A673 (cell line): ENCODE data around the gene CCDC40. TPM values are rescaled to one million over a fixed set of nuclear protein-coding genes. Genes with fewer than 3 reads are reported as not detected.
"Not testable (repeated sequence)": the region's sequence is repeated elsewhere in the genome, so short reads cannot be mapped to it uniquely, and the experiment has no call there.

Source experiments
- BruUV-seq: library from RNA; stranded (reverse); fragments of 400-500 nt; replicated peaks from 2 replicates; lab custom pipeline; 2021; lab: Mats Ljungman, UMichigan
- CTCF ChIA-PET: fragments of 300-600 bp; sonication (Branson Sonifier 250); formaldehyde crosslinking; loops from one replicate; lab custom pipeline; 2022; ENCODE audit warnings: antibody characterized with exemption; lab: Charles Lee
- POLR2A ChIA-PET: fragments of 300-600 bp; sonication (Branson Sonifier 250); formaldehyde crosslinking; loops from one replicate; lab custom pipeline; 2022; ENCODE audit warnings: antibody characterized with exemption; ENCODE audit not compliant: low non-redundant PET; lab: Charles Lee
- DNase-seq: peaks from one replicate; pipeline ENCODE4 v3.0.0-alpha.2; 2015; ENCODE audit warnings: low spot score
- H3K27ac ChIP-seq: fragments of 200-600 bp; sonication (generic); 2 replicates; pipeline ENCODE4 v1.5.1; 2016; ENCODE audit warnings: mixed run types, low read depth, mild to moderate bottlenecking, mixed read lengths, antibody characterized with exemption, low read length; ENCODE audit not compliant: poor library complexity, severe bottlenecking
- H3K27me3 ChIP-seq: fragments of 200-600 bp; sonication (generic); replicated peaks from 2 replicates; pipeline ENCODE4 v1.6.1; 2017; ENCODE audit warnings: mixed run types, low read depth, mild to moderate bottlenecking, mixed read lengths, antibody characterized with exemption, low read length; ENCODE audit not compliant: insufficient read depth, poor library complexity
- H3K36me3 ChIP-seq: fragments of 200-600 bp; sonication (generic); 2 replicates; pipeline ENCODE4 v1.6.1; 2016; ENCODE audit warnings: mixed run types, mild to moderate bottlenecking, mixed read lengths, antibody characterized with exemption, low read length; ENCODE audit not compliant: insufficient read depth, poor library complexity, severe bottlenecking
- H3K4me1 ChIP-seq: fragments of 200-600 bp; sonication (generic); 2 replicates; pipeline ENCODE4 v1.6.1; 2017; ENCODE audit warnings: mixed run types, mild to moderate bottlenecking, mixed read lengths, antibody characterized with exemption, low read length; ENCODE audit not compliant: insufficient read depth, poor library complexity, severe bottlenecking
- H3K4me3 ChIP-seq: fragments of 200-600 bp; sonication (generic); 2 replicates; pipeline ENCODE4 v1.5.1; 2016; ENCODE audit warnings: low read depth, mixed run types, mild to moderate bottlenecking, mixed read lengths, low read length; ENCODE audit not compliant: poor library complexity, severe bottlenecking
- H3K9me3 ChIP-seq: fragments of 200-600 bp; sonication (generic); 2 replicates; pipeline ENCODE4 v1.6.1; 2016; ENCODE audit warnings: mixed run types, low read depth, mild to moderate bottlenecking, mixed read lengths, antibody characterized with exemption, low read length; ENCODE audit not compliant: poor library complexity, severe bottlenecking
- CTCF ChIP-seq: fragments of 300-800, 200-600 bp; sonication (generic); conservative IDR thresholded peaks from 2 replicates; pipeline ENCODE4 v1.5.1; 2017; ENCODE audit warnings: low read depth, mild to moderate bottlenecking, antibody characterized with exemption, low read length, moderate library complexity, mixed read lengths
- EZH2 ChIP-seq: fragments of 200-600 bp; sonication (generic); IDR thresholded peaks from 2 replicates; pipeline ENCODE4 v1.6.1; 2017; ENCODE audit warnings: borderline replicate concordance, low read depth, mild to moderate bottlenecking, mixed read lengths, antibody characterized with exemption, low read length; ENCODE audit not compliant: poor library complexity, severe bottlenecking
- intact Hi-C: fragments of 100-400 bp; cut with micrococcal nuclease; formaldehyde crosslinking; loops from one replicate; pipeline ENCODE4 v1.10.0; 2022; ENCODE audit not compliant: unreplicated experiment
- total RNA-seq: library from RNA; stranded (reverse); gene quantifications from 2 replicates; pipeline ENCODE4 v1.2.3, GENCODE V29; 2021

The CCDC40 gene
- total RNA-seq, 1 experiment from 2014 or later, result 3.5 TPM

GRCh38 chr17:80087346-80088265 lies 51.2 kb downstream of the CCDC40 start:
- TF ChIP-seq CTCF (no peak), EZH2 (no peak)
- no peaks in the 10 kb centered on the region for H3K36me3 ChIP-seq
- no peak overlapping the region for H3K27ac ChIP-seq
- H3K27me3 ChIP-seq, result no peaks in the 10 kb centered on the region
- POLR2A ChIA-PET, result no interaction called here
- CTCF ChIA-PET, result no interaction called here
- DNase-seq, result no peak
- H3K9me3 ChIP-seq, result no peaks in the 10 kb centered on the region
- H3K4me3 ChIP-seq, result no peak overlapping the region
- BruUV-seq, result no TSS peak
- no peaks in the 10 kb centered on the region for H3K4me1 ChIP-seq
- intact Hi-C loops, result no loop called here

- TF ChIP-seq EZH2 (no peak), CTCF (no peak)
- Histone ChIP-seq H3K4me1 (no peaks in the 10 kb centered on the region), H3K9me3 (no peaks in the 10 kb centered on the region), H3K36me3 (no peaks in the 10 kb centered on the region), H3K4me3 (no peak overlapping the region), H3K27me3 (no peaks in the 10 kb centered on the region), H3K27ac (no peak overlapping the region)
- BruUV-seq, result no TSS peak
- no peak for DNase-seq
- ChIA-PET POLR2A (no interaction called here), CTCF (interaction anchor here (1.5 kb wide), 1 partner anchor 12 kb away, joined by 4 read pairs; the partner anchor contains the start of gene GAA)
- intact Hi-C loops, result no loop called here
Observed at GRCh38 chr17:80089762-80090161, 53.3 kb downstream of the CCDC40 start.

GRCh38 chr17:80090164-80090563 lies 53.7 kb downstream of the CCDC40 start:
- H3K36me3 ChIP-seq, intact Hi-C loops, H3K4me3 ChIP-seq, H3K27me3 ChIP-seq, H3K27ac ChIP-seq, POLR2A ChIA-PET, H3K4me1 ChIP-seq, DNase-seq, H3K9me3 ChIP-seq, CTCF ChIA-PET, BruUV-seq: not testable (repeated sequence)
